HG03066 (cell line): ENCODE data around the gene IKZF2.

Source experiments
- ATAC-seq: cut with Tn5 transposase; IDR thresholded peaks from one replicate; pipeline ENCODE4 v1.9.1; 2021; ENCODE audit warnings: low read depth; ENCODE audit not compliant: unreplicated experiment

Gene IKZF2

DNA sequence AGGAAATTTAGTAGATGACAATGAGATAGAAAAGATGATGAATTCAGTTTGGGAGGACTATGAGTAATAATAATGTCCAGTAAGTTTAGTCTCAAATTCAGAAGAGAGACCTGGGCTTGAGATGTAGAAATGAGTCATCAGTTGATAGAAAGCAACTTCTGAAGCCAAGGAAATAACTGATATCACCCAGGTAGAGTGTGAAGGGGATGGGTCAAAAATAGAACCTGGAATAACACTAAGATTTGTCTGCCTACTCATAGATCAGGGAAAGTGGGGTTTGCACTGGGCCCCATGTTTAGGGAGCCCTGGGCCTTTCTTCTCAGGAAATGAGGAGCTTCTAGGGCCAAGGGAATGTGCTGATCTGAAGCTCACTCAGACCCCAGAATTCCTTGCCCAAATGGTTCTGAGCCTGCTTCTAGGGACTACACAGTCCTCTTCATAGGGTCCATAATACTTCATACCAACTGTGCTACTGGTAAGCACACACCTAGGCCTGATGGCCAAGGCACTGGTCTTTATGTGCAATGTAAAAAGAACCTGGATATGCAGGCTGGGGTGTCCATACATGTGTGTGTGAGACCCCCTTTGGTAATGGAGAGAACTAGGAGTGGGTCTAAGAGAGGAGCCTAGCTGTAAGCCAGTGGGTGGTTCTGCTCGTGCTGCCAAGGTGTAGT lies 141.2 kb downstream of the IKZF2 start:
- ATAC-seq = no peak

DNA sequence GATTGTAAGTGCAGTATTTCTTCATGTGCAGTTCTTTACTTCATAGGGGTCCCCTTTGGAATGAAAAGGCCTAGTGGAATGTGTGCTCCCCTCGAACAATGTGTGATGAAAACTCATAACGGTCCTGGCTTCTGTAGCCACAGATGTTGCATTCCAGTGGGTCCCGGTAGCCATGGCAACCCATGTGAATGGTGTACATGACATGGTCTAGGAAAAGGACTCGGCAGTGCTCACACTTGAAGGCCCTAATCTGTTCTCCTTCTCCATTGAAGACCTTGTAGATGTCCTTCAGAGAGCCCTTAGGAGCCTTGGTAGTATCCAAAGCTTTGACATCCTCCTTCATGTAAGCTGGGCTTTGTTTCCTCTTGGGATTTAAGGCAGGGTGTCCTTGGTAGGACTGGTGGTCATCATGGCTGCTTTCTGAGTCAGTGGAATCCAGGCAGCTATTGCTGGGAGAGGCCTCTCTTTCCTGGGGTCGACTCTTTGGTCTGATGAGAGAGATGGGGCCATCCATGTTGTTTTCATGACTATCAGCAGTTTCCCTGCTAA lies 144.0 kb downstream of the IKZF2 start:
- ATAC-seq = no peak

DNA sequence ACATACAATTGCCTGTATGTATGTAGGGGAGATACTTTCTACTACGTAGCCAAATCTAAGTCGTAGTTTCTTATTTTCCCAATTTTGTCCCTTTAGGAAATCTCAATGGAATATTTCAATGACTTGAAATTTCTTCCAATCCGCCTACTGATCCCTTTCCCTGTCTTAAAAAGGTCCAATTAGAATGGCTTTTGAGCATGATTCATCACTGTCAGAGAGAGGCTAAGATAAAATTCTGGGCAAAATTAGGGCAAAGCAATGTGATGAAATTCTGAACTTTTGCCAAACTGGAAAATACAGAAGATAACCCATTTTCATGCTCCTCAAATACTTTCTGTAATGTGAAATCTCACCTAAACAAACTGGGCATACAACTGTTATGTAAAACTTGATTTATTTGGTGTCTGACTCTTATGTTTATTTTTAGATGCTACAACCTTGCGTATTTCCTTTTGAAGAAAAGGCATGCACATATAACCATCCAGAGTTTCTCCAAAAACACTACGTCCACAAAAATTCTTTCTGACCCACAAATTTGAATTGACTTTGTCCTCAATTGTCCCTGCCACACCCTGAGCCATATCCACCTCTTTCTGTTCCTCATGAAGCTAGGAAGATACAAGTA lies 147.1 kb downstream of the IKZF2 start:
- no peak for ATAC-seq

DNA sequence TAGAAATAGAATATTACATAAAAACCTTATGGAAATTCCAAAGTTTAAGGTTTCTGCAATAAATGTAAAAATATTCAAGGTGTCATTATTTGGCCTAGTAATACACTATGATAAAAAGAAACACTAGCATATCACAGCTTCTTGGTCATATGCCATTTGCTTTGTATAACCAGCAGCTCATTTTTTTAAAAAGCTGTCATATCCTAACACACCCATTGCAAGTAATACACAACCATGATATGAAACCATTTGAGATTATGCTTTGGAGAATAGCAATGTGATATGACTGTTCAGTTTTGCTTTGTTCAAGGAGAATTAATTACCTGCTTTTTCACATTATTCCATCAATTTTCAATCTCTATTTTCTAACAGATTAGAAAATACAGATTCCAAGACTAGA lies 149.0 kb downstream of the IKZF2 start:
- no peak for ATAC-seq

DNA sequence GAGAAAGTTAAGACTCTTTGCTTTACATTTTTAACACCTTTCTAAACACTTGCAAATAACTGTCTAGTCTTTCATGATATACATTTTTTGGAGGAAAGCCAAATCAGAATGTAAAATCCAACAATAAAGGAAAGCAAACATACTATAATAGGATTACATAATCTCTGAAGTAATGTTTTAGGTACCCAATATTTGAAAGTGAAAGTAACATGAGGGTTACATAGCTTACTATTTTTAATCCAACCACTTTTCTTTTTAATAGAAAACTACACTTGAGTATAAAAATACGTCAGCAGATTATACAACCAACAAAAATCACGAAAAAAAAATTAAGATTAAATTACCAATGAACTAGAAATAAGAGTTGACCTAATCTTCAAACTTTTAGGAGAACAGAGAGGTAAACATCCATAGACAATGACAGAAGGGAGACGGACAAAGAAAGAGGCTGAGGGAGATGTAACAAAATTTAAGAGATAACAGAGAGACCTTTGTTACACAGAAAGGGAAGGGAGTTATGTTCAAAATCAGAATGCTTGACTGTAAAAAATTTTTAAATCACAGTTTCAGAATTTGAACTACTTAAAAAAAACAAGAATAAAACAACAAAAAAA lies 150.0 kb downstream of the IKZF2 start:
- ATAC-seq = no peak

DNA sequence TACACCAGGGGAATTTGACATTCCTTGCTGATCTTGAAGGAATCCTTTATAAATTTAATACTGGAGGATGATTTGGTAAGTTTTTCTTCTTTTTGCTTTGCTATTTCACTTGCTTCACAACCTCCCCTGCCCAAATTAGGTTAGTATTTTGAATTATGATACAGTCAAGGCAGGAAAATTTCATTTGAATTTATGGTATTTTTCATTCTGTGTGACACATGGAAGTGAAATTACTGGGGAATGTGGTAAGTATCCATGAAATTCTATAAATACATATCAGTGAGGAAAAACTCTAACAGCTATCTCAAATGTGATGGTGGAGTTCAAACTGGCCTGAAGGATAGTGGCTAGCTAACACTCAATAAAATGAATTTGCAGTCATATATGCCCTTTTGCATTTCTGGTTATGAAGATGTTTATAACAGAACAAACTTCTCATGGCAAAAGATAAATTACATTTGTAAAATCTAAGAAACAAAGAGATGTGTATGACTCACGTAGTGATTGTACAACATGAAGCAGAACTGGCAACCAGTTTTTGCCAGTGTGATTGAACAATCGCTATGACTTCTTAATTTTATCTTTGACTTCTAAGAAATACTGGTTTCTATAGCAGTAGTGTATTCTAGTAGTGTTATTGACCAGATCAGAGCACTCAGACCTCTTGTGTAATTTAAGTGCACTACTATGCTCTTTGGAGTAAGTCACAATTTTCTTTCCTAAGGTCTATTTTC lies 152.6 kb downstream of the IKZF2 start:
- ATAC-seq = no peak

DNA sequence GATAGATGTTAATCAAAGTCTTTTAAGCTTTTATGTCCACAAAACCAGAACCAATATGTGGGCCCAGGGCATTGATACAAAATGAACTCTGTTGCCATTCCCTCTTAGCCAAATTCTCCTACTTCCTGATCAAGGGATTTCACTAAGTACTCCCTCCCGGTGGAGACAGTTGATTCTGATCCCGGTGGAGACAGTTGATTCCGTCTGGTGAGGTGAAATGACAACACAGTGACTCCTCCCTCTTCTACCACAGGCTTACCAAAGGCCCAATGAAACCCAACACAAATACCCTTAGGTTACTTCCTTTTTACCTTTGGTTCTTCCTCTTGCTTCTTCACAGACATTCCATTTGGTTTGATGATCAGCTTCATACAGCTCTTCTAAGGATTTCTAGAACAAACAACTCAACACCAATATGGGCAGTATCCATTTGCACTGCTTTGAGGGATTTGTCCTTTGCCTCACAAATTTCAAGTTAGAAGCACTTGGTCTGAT lies 153.8 kb downstream of the IKZF2 start:
- ATAC-seq = no peak

DNA sequence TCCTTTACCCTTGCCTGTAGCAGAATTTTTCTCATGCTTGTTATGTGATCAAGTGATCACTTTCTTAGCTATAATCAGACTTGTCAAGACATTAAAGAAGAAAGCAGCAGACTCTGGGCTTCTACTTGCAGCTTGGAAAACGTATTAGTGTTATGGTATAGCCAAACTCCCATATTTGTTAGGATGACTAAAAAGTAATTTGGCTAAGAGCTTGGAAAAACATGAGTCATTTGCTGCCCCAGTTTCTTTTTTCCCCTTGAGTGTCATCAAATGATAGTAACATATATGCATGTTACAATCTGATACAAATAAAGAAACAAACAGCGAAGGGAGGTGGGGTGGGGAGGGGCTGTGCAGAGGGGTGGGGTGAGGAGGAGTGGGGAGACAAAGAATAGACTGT lies 155.5 kb downstream of the IKZF2 start:
- ATAC-seq = no peak

DNA sequence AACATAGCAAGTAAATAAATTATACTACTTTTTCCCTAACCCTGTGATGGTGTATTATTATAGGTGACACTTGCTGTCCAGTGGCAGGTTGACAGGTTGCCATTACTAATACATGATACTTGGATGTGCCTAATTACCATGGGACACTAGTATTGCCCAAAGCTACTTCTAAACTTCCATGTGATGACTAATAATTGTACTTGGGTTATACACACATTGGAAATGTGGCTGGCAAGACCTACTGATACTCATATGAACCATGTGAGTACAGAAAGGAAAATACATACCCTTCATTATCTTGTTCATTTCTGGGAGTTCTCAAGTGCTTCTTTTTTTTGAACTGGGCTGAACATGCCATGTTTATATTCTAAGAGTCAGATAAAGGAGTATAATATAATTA lies 156.4 kb downstream of the IKZF2 start:
- ATAC-seq = no peak

DNA sequence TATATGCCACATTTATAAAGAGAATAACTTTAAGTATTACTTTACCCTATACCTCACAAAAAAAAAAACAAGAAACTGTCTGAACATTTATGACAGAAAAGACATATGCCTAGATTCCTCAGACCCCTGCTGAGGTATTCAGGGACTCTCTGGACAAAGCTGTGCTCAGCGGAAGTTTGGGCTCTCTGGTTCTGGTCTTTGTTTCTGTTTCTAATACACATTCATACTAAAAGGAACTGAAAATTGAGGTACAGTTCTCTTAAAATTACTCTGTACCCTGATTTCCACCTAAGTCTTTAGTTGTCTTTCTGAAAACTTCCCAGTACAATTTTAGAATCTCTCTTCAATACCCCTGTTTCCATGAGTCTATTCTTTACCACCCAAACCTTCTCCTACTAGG lies 160.3 kb downstream of the IKZF2 start:
- ATAC-seq = no peak

DNA sequence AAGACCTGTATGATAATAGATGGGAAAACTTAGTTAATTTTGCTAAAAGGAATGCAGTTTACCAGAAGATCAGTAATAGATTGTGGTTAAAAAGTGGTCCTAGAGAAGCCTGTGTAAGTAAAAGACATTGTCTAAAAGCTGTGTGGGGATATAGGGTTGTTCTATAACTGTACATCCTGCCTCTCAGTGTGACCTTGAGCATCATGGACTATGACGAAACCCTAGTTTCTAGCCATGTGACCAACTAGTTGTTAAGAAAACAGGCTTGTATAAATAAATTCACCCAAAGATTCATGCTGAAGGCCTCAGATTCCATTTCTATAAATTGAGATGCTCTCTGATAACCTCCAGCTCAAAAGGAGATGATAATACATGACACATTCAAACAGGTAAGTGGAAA lies 160.7 kb downstream of the IKZF2 start:
- no peak for ATAC-seq

DNA sequence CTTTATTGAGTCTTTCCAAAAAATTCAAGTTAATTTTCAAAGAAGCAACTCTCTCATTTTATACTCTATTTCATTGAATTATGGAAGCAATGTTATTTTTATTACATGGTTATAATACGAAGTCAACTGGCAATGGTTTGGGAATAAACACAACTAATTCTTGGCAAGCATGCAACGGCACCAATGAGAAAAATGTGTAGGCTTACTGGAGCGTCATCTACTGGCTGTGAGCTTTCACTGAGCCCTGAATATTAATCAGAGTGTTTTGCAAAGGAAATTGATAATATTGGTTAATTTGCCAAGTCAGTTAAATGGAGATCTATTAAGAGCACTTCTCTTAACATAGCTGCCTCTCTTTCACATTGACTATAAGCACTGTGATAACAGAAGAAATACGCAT lies 163.9 kb downstream of the IKZF2 start:
- no peak for ATAC-seq

DNA sequence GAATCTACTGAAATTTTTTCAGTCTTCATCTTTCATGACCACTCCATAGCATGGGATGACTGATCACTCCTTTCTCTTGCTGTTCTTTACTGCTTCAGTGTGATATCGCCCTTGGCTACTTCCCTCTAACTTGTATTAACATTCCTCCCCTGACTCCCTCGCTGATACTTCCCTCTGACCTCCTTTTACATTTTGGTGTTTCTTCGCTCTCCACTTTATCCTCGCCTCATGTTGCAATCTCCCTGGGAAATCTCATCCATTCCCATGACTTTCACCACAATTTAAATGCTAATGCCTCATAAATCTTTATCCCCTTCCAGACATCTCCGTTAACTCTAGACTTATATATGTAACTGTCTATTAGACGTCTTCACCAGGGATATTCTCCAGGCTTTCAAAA lies 167.3 kb downstream of the IKZF2 start:
- no peak for ATAC-seq

DNA sequence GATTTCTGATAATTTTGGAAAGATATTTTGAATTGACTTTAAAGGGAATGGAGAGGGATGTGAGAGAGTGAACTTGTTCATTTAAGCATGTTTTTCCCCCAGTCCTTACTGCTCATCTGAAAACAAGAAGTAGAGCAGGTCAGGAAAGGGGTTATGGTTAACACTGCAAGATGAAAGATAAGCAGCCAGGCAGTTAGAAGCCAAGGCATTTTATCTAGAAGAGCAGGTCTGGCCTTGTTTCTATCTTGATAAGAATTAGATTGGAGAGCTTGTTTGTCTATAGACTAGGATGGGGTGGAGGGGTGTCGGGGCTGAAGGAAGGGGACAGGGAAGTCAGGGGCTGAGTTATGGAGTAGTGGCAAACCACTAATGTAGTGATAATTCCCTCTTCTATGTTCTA lies 171.6 kb downstream of the IKZF2 start:
- no peak for ATAC-seq

DNA sequence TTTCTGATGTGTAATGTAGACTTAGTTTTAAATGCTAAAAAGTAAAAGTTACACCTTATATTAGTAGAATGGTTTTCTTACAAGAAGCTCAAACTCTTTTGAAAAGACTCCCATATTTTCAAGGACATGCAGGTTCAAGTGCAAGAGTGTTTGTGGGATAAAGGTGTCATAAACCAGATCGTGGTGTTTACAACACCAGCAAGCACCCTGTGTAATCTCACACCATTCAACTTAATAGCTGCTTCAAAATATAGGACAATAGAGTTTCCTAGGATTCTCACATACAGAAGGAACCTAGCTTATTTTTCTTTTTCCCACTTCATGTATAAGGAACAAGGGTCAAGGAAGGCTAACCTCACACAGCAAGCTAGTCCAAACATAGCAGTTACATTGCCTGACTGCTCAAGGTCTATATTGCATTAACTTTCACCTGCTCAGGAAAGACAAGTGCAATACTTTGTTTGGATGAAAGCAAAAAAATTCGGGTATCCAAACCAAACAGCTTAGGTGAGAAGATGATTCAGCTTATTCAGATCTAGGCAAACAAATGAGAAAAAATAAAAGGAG lies 172.3 kb downstream of the IKZF2 start:
- no peak for ATAC-seq

DNA sequence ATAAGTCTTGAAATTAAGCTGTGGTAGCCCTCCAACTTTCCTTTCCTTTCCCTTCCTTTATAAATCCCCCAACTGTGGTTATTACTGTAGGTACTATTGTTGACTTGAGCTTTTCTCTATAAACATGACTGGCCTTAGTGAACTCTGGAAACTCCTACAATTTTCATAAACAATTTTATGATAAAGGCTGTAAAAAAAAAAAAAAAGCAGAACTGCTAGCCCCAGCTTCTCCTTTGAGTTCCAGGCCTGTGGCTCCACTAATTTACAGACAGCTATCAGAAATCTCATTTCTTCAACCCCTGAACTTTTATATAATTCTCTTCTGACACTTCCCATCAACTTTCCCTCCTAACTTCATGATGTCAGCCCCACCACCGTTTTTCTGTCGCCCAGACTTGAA lies 174.3 kb downstream of the IKZF2 start:
- no peak for ATAC-seq

DNA sequence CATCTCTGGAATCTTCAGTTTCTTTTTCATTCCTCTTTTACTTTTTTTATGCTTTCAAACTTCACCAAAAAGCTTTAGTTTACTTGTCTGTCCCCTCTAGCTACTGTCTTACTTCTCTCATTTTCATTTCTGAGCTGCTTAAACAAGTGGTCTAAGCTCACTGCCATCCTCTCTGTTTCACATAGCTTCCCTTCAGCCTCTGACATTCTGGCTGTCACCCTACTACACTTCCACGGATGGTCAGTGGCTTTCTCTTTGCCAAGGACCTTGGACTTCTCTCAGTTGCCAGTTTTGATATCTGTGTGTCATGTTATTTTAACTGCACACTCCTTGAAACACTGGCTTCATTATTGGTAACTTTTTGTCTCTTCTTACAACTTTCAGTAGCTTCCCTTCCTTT lies 176.1 kb downstream of the IKZF2 start:
- ATAC-seq = no peak

DNA sequence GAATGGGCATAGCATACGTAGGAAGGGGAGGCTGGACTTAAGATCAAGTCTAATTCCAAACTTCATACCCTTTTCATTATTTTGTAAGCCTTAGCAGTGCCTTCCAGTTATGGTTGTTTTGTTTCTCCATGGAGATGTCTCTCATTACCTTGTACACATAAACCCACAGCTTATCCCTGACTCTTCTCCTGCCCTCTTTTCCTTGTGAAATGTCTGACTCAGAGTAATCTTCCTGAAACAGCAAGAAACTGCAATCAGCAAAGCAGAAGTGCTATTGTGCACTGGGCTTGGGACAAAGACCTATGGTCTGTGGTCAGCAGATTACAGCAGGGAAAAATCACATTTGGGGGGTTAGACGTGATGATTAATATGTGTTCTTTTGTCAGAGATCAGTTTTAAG lies 176.7 kb downstream of the IKZF2 start:
- no peak for ATAC-seq

DNA sequence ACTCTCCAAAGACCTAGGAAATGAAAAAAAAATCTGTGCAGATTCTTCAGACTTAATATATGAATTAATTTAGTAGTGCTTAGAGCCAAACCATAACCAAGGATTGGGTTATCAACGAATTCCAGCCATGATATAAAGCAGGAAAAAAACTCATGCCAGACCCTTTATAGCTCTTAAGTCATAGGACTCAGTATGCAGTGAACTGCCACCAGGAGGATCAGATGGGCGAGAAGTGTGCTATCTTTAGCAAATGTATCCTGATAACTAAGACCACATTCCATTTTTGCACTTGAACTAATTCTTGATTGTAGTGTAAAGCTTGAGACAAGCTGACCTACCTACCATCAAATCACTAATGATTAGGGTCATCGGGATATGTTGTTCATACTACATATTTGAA lies 178.1 kb downstream of the IKZF2 start:
- no peak for ATAC-seq

DNA sequence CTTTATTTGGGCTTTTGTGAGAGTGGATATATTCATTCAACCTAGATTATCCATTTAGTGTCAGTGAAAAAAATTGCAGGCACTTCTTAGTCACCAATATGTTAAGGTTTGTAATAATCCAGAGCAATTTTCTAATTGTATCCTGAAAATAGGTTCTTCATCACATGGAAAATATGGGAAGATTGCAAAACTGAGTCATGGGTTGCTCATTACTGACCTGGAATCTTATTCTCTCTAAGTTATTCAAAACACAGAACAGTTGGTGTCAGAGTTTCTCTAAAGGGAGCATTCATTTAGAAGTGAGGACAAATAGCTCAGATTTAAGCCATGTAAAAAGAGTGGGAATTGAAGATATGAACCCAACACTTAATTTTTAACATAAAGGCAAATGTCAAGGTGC lies 181.3 kb downstream of the IKZF2 start:
- ATAC-seq = no peak
